ENCODE results near the gene UFM1.
"Not testable (repeated sequence)": the region's sequence is repeated elsewhere in the genome, so short reads cannot be mapped to it uniquely, and the experiment has no call there.

DNA sequence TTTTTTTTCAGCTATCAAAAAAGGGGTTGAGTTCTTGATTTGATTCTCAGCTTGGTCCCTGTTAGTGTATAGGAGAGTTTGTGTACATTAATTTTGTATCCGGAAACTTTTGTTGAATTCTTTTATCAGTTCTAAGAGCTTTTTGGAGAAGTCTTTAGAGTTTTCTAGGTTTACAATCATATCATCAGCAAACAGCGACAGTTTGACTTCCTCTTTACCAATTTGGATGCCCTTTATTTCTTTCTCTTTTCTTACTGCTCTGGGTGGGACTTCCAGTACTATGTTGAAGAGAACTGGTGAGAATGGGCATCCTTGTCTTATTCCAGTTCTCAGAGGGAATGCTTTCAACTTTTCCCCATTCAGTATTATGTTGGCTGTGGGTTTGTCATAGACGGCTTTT, 20.4 kb downstream of the UFM1 start:
- not testable (repeated sequence) for TF ChIP-seq CTCF, EZH2 (IDR thresholded peaks at IDR 0.05)
